ENCODE measurements around the gene HOOK1.
"Not testable (repeated sequence)": the region's sequence is repeated elsewhere in the genome, so short reads cannot be mapped to it uniquely, and the experiment has no call there.

The HOOK1 gene

GRCh38 chr1:59819566-59820438, 5.1 kb downstream of the HOOK1 start:
- DNase-seq (ENCODE audit: low read depth in 2 of 2) = no peak

GRCh38 chr1:59827055-59827643, 12.4 kb downstream of the HOOK1 start:
- DNase-seq (ENCODE audit: low read depth in 2 of 2) = no peak

- no peak for DNase-seq (ENCODE audit: low read depth in 2 of 2)
Measured at GRCh38 chr1:59828160-59828559, 13.4 kb downstream of the HOOK1 start.

- no peak for DNase-seq (ENCODE audit: low read depth in 2 of 2)
Measured at GRCh38 chr1:59831529-59831928, 16.8 kb downstream of the HOOK1 start.

- DNase-seq (ENCODE audit: low read depth in 2 of 2) = no peak
Measured at GRCh38 chr1:59833022-59833421, 18.3 kb downstream of the HOOK1 start.

- DNase-seq (ENCODE audit: low read depth in 2 of 2) = no peak
Measured at GRCh38 chr1:59833991-59834390, 19.2 kb downstream of the HOOK1 start.

GRCh38 chr1:59837857-59838256, 23.1 kb downstream of the HOOK1 start:
- not testable (repeated sequence) for DNase-seq (ENCODE audit: low read depth in 2 of 2)

GRCh38 chr1:59845091-59845490, 30.3 kb downstream of the HOOK1 start:
- no peak for DNase-seq (ENCODE audit: low read depth in 2 of 2)

GRCh38 chr1:59846209-59846894, 31.6 kb downstream of the HOOK1 start:
- DNase-seq (ENCODE audit: low read depth in 2 of 2) = no peak

GRCh38 chr1:59846895-59847282, 32.1 kb downstream of the HOOK1 start:
- DNase-seq (ENCODE audit: low read depth in 2 of 2) = no peak

- no peak for DNase-seq (ENCODE audit: low read depth in 2 of 2)
Measured at GRCh38 chr1:59852117-59852516, 37.4 kb downstream of the HOOK1 start.

- DNase-seq (ENCODE audit: low read depth in 2 of 2) = not testable (repeated sequence)
Measured at GRCh38 chr1:59855297-59855696, 40.5 kb downstream of the HOOK1 start.

GRCh38 chr1:59856725-59857338, 42.1 kb downstream of the HOOK1 start:
- no peak for DNase-seq (ENCODE audit: low read depth in 2 of 2)

- DNase-seq (ENCODE audit: low read depth in 2 of 2) = no peak
Measured at GRCh38 chr1:59857679-59858354, 43.1 kb downstream of the HOOK1 start.

GRCh38 chr1:59866462-59866861, 51.7 kb downstream of the HOOK1 start:
- DNase-seq (ENCODE audit: low read depth in 2 of 2) = no peak

- no peak for DNase-seq (ENCODE audit: low read depth in 2 of 2)
Measured at GRCh38 chr1:59871746-59872145, 57.0 kb downstream of the HOOK1 start.

GRCh38 chr1:59877108-59877682, 62.4 kb downstream of the HOOK1 start:
- no peak for DNase-seq (ENCODE audit: low read depth in 2 of 2)

- no peak for DNase-seq (ENCODE audit: low read depth in 2 of 2)
Measured at GRCh38 chr1:59878370-59878769, 63.6 kb downstream of the HOOK1 start.

- DNase-seq (ENCODE audit: low read depth in 2 of 2) = peak in 1 of 2 donors; percentile 7
Measured at GRCh38 chr1:59879574-59879973, 64.8 kb downstream of the HOOK1 start.

GRCh38 chr1:59879996-59880505, 65.3 kb downstream of the HOOK1 start:
- no peak for DNase-seq (ENCODE audit: low read depth in 2 of 2)

GRCh38 chr1:59880735-59881134, 66.0 kb downstream of the HOOK1 start:
- DNase-seq (ENCODE audit: low read depth in 2 of 2) = no peak

Data from activated CD8-positive, alpha-beta memory T cell treated with anti-CD3 and anti-CD28 coated beads for 4 hours (primary cell).